ENCODE measurements around the gene HTT.
"Not testable (repeated sequence)": the region's sequence is repeated elsewhere in the genome, so short reads cannot be mapped to it uniquely, and the experiment has no call there.

HTT gene

DNA sequence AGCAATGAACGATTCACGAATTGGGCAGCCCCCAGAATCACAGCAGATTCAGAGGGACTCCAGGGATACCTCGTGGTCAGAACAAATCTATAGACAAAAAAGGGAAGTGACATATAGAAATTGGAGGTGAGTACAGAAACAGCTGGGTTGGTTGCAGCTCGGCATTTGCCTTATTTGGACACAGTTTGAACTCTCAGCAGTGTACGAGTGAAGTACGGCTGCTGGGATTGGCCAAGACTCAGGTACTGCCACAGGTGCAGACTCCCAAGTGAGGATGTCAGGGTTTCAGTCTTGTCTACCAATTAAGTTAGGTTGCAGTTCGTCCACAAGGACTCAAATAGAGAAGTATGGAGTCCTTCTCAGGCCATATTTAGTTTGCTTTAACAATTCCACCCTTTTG lies 28.3 kb upstream of the HTT start:
- DNase-seq (ENCODE audit: low read depth, low spot score) = no peak

DNA sequence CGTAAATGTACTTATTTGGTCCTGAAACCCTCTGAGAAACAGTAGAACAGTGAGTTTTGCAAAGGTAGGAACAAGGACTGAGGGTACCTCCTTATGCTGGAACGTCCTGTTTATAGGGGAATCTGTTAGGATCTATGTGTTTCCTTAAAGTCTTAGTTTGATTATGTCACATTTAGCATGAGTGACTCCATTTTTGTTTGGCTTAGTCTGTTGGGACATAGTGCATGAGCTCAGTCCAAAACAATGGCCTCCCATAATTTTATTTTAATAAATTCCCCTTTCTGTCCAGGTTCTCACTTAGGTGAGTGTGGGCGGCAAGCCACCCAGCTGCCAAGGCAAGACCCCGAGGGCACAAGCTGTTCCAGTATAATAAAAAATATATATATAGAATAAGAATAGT lies 27.9 kb upstream of the HTT start:
- DNase-seq (ENCODE audit: low read depth, low spot score) = no peak

DNA sequence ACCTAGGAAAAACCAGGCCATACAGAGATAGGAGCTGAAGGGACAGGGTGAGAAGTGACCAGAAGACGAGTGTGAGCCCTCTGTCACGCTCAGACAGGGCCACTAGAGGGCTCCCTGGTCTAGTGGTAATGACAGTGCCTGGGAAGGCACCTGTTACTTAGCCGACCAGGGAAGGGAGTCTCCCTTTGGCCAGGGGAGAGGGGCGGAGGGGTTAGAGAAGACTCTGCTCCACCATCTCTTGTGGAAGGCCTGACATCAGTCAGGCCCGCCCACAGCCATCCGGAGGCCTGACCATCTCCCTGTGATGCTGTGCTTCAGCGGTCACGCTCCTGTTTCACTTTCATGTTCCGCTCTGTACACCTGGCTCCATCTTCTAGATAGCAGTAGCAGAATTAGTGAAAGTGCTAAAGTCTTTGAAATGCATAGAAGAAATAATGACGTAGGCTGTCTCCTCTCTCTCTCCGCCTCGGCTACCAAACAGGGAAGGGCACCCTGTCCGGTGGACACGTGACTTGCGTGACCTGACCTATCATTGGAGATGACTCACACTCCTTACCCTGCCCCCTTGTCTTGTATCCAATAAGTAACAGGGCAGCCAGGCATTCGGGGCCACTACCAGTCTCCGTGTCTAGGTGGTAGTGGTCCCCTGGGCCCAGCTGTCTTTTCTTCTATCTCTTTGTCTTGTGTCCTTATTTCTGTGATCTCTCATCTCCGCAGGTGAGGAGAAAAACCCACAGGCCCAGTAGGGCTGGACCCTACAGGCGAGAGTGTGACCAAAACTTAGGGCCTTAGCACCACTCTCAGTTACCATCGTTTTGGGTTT lies 26.8 kb upstream of the HTT start:
- no peak for DNase-seq (ENCODE audit: low read depth, low spot score)

DNA sequence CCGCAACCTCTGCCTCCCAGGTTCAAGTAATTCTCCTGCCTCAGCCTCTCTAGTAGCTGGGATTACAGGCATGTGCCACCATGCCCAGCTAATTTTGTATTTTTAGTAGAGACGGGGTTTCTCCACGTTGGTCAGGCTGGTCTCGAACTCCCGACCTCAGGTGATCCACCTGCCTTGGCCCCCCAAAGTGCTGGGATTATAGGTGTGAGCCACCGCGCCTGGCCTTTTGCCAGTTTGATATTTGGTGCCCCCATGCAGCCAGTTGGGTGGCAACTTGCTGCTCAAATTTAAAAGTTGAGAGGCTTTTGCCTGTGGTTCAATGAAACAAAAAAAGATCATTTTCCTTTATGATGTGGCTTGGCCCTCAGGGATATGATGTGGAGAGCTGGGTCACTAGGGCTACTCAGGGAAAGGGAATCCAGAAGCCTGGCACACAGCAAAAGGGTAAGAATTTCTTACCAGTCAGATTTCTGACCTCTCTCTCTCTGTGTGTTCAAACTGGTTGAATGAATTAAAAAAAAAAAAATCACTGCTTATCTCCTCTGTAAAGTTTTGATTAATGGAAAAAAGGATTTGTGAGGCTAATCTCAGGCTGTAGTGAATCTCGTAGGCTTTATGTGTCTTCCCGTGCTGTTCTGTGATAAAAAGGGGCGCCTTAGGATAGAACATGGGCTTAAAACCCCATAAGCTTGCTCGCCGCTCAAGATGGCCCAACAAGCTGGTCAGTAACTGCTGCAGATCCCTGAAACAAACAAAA lies 23.2 kb upstream of the HTT start:
- DNase-seq (ENCODE audit: low read depth, low spot score) = not testable (repeated sequence)

DNA sequence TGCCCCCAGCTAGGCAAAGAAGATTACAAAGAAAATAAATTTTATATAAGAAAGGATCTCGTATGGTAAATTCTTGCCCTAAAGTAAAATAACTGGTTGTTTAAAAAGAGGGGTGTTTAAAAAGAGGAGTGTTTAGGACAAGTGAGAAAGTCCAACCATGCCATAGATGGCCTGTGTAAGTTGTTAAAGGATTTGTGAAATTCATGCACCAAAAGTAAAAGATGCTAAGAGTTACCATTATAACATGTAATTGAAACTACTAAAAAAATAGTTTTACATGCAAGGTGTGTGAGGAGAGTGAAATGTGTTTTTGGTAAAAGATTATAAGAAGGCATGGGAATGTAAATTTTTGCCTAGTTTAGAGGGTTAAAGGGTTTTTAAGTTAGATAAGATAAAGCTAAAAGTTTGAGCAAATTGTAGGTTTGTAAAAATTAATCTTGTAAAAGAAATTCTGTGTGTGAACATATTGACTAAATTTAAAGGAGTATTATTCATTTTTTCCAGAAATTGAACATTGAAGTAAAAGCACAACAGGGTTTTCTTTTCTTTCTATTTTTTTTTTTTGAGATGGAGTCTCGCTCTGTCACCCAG lies 20.2 kb upstream of the HTT start:
- DNase-seq (ENCODE audit: low read depth, low spot score) = no peak

DNA sequence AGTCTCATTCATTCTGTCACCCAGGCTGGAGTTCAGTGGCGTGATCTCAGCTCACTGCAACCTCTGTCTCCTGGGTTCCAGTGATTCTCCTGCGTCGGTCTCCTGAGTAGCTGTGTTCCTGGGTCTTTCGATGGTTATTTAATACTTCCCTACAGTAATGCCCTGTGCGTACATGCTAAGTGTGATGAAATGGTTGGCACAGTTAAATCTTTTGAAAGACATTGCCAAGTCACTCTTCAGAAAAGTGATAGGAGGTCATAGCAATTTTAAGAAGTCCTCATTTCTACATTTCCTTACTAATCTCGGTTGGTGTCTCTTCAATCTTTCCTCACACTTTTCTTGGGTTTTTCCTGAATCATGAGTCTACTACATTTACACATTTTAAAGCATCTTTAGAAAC lies 14.5 kb upstream of the HTT start:
- DNase-seq (ENCODE audit: low read depth, low spot score) = no peak

DNA sequence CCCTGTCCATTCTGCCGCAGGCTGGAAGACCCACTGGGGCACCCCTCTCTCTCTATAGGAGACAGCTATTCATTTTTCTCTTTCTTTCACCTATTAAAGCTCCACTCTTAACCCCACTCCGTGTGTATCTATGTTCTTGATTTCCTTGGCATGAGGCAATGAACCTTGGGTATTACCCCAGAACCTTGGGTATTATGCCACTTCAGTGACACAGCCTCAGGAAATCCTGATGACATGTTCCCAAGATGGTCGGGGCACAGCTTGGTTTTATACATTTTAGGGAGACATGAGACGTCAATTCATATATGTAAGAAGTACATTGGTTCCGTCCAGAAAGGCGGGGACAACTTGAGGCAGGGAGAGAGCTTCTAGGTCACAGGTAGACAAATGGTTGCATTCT lies 13.5 kb upstream of the HTT start:
- no peak for DNase-seq (ENCODE audit: low read depth, low spot score)

DNA sequence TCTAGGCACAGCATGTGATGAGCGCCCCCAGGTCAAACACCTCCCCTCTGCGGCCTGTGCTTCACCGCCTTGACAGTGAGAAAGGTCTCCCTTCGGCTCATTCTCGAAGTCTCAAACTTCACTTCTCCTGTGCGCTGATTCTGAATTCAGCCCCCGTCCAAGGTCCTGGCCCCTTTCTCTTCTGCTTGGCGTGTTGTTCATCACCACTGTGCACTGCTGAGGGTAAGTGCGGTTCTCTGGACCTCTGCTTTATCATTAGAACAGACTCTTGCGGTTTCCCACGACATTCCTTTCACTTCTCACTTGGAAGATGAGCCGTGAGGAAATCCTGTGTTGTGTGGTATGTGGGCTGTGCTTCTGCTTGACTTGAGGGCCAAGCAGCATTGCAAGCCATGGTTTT lies 12.0 kb upstream of the HTT start:
- DNase-seq (ENCODE audit: low read depth, low spot score) = no peak

DNA sequence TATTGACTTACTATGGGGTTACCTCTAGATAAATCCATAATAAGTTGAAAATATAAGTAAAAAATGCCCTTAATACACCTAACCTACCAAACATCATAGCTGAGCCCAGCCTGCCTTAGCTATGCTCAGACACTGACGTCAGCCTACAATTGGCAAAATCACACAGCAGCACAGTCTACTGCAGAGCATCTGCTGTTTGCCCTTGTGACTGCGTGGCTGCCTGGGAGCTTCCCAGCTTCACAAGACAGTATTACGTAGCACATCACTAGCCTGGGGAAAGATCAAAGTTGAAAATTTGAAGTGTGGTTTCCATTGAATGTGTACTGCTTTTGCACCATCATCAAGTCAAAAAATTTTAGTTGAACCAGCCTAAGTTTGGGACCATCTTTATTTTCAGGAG lies 8.9 kb upstream of the HTT start:
- DNase-seq (ENCODE audit: low read depth, low spot score) = no peak

DNA sequence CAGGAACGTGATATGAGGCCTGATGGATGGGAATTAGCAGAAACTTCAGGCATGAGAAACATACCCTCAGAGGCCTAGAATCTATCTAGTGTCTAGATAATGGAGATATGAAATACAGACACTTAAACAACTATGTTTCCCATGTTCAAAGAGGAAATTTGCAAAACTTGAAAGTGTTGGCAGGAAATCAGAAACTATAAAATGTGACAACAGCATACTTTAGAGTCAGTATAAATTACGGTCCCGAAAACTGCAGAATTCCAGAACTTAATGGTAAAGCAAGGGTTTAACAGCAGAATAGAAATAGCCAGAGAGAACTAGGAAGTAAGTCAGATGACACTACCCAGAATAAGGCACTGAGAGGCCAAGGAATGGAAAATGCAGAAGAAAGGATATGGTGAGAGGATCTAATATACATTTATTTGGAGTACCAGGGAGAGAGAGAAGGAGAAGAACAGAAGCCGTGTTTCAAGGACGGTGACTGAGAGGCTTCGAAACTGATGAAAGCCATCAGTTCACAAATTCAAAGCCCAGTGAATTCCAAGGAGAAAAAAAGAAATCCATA lies 7.6 kb upstream of the HTT start:
- no peak for DNase-seq (ENCODE audit: low read depth, low spot score)

DNA sequence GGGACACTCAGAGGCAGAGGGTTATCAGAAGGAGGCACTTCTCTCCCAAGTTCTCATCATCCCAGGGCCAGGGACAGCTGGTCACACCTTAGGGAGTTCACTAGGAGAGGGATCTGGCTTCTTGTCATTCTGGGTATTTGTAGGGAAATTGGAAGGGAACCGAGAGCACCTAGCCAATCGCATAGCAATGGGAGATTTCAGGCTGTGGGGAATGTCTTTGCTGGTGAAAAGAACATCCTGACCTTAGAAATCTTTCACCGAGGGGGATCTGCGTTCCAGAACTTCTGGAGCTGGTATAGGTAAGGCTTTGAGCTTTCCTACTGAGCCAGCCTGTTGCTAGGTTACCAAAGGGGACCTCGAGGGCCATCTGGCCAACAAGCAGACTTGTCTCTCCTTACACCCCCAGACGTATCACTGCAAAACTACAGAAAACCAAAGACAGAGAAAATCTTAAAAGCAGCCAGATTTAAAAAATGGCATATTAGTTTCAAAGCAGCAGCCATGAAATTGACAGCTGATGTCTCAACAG lies 6.9 kb upstream of the HTT start:
- no peak for DNase-seq (ENCODE audit: low read depth, low spot score)

DNA sequence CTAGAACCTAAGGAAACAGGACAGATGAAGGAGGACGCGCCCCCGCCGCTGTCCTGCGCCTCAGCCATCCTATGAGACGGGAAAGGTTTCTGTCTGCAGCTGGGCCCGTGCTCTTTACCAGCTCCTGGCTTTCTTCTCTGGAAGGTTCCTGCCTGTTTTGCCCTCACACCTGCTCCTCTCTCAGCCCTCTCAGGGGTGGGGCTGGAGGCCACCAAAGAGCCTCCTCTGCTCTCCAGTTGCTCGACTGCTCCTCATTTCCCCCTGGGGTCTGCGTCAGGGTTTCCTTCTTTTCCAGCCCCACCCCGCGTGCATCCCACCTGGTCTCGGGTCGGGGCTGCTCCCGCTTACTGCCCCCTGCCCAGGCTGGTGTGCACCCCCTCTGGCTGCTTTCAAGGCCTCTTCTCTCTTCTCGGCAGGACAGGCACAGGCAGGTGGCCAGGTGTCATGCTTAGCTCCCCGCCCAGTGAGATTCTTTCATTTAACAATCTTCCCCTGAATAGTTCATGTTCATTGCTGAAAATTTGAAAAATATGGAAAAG lies 4.8 kb upstream of the HTT start:
- DNase-seq (ENCODE audit: low read depth, low spot score) = no peak

DNA sequence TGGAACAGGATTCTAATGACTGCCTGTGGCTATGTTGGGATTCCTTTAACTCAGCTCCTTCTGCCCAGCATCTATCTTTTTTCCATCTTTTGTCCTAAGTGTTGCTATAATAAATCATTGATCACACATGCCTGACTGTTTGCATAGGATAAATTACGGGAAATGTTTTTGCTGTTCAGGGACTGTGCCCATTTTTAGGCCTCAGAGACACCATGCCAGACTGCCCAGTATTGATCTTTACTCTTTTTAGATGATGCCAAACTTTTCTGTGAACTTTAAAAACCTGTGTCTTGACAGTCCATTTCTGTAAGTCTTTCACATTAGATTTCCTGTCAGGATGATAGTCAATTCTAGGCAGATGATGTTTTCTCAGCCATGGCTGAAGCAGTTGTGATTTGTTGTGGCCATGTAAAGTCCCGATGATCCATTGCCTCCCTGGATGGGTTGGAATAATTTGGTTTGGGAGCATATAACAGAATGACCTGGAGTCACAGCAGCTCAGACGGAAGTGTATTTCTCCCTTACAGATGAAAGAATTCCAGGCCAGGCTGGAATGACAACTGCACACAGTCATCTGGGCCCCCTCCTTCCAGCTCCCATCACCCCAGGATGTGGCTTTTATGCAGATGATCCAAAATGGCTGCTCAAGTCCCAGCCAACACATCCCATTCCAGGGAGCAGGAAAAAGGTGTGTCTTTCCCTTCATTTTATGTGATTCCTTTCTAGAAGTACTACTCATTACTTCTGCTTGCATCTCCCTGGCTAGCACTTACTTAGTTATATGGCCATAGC lies 3.6 kb upstream of the HTT start:
- DNase-seq (ENCODE audit: low read depth, low spot score) = no peak

DNA sequence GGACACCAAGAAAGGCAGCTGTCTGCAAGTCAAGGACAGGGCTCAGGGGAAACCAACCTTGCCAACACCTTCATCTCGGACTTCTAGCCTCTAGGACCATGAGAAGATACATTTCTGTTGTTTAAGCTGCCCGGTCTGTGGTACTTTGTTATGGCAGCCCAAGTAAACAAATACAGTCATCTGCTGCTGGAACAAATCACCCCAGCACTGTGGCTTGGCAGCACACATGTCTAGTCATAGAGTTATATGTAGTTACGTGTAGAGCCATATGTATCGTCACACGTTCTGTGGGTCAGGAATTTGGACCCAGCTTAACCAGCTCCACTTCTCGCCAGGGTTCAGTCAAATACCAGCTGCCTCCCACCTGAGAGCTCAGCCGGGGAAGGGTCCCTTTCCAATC lies 2.7 kb upstream of the HTT start:
- no peak for DNase-seq (ENCODE audit: low read depth, low spot score)

DNA sequence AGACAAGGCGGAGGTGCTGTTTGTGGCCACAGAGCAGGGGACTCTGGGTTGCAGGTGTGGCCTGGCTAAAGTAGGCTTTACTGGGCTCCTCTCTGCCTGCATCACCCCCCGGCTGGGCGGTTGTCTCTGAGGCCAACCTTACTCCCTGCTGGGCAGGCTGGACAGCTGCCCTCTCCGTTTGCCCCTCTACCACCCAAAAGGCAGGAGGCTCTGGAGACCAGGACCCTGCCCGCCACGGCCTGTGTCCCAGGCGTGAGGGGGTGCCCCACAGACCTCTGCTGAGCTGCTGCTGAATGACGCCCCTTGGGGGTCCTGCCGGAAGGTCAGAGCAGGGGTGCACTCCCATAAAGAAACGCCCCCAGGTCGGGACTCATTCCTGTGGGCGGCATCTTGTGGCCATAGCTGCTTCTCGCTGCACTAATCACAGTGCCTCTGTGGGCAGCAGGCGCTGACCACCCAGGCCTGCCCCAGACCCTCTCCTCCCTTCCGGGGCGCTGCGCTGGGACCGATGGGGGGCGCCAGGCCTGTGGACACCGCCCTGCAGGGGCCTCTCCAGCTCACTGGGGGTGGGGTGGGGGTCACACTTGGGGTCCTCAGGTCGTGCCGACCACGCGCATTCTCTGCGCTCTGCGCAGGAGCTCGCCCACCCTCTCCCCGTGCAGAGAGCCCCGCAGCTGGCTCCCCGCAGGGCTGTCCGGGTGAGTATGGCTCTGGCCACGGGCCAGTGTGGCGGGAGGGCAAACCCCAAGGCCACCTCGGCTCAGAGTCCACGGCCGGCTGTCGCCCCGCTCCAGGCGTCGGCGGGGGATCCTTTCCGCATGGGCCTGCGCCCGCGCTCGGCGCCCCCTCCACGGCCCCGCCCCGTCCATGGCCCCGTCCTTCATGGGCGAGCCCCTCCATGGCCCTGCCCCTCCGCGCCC lies 1.1 kb upstream of the HTT start:
- no peak for DNase-seq (ENCODE audit: low read depth, low spot score)

DNA sequence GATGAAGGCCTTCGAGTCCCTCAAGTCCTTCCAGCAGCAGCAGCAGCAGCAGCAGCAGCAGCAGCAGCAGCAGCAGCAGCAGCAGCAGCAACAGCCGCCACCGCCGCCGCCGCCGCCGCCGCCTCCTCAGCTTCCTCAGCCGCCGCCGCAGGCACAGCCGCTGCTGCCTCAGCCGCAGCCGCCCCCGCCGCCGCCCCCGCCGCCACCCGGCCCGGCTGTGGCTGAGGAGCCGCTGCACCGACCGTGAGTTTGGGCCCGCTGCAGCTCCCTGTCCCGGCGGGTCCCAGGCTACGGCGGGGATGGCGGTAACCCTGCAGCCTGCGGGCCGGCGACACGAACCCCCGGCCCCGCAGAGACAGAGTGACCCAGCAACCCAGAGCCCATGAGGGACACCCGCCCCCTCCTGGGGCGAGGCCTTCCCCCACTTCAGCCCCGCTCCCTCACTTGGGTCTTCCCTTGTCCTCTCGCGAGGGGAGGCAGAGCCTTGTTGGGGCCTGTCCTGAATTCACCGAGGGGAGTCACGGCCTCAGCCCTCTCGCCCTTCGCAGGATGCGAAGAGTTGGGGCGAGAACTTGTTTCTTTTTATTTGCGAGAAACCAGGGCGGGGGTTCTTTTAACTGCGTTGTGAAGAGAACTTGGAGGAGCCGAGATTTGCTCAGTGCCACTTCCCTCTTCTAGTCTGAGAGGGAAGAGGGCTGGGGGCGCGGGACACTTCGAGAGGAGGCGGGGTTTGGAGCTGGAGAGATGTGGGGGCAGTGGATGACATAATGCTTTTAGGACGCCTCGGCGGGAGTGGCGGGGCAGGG lies 568 bp downstream of the HTT start:
- DNase-seq (ENCODE audit: low read depth, low spot score) = peak; percentile 13

DNA sequence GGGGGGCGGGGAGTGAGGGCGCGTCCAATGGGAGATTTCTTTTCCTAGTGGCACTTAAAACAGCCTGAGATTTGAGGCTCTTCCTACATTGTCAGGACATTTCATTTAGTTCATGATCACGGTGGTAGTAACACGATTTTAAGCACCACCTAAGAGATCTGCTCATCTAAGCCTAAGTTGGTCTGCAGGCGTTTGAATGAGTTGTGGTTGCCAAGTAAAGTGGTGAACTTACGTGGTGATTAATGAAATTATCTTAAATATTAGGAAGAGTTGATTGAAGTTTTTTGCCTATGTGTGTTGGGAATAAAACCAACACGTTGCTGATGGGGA lies 1.1 kb downstream of the HTT start:
- DNase-seq (ENCODE audit: low read depth, low spot score) = no peak

DNA sequence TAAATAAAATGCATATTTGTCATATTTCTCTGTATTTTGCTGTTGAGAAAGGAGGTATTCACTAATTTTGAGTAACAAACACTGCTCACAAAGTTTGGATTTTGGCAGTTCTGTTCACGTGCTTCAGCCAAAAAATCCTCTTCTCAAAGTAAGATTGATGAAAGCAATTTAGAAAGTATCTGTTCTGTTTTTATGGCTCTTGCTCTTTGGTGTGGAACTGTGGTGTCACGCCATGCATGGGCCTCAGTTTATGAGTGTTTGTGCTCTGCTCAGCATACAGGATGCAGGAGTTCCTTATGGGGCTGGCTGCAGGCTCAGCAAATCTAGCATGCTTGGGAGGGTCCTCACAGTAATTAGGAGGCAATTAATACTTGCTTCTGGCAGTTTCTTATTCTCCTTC lies 3.3 kb downstream of the HTT start:
- DNase-seq (ENCODE audit: low read depth, low spot score) = no peak

DNA sequence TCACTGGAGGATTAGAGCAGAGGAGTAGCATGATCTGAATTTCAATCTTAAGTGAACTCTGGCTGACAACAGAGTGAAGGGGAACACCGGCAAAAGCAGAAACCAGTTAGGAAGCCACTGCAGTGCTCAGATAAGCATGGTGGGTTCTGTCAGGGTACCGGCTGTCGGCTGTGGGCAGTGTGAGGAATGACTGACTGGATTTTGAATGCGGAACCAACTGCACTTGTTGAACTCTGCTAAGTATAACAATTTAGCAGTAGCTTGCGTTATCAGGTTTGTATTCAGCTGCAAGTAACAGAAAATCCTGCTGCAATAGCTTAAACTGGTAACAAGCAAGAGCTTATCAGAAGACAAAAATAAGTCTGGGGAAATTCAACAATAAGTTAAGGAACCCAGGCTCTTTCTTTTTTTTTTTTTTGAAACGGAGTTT lies 5.2 kb downstream of the HTT start:
- no peak for DNase-seq (ENCODE audit: low read depth, low spot score)

Data from smooth muscle cell of the brain vasculature (primary cell).